Cardiac muscle cell (in vitro differentiated cells and primary cell): ENCODE data around the gene CASR. TPM values are rescaled to one million over a fixed set of nuclear protein-coding genes. Genes with fewer than 3 reads are reported as not detected.

Source experiments
- DNase-seq, 2 donors: peaks; one replicate each; pipeline versions ENCODE4 v3.0.0 to v3.0.0-alpha.2; 2010 to 2017; ENCODE audit warnings: low read depth in 1 of 2, low spot score in 1 of 2
- H3K27ac ChIP-seq: fragments of 200-600 bp; sonication (generic); 2 replicates; pipeline ENCODE4 v1.5.1; 2016
- H3K27me3 ChIP-seq: fragments of 200-600 bp; sonication (generic); 2 replicates; pipeline ENCODE4 v1.6.0; 2016; ENCODE audit warnings: control low read depth
- H3K36me3 ChIP-seq: fragments of 200-600 bp; sonication (generic); 2 replicates; pipeline ENCODE4 v1.5.1; 2016; ENCODE audit warnings: control low read depth
- H3K4me1 ChIP-seq: fragments of 200-600 bp; sonication (generic); 2 replicates; pipeline ENCODE4 v1.8.1; 2017; ENCODE audit warnings: low read depth, mild to moderate bottlenecking, mixed run types
- H3K4me3 ChIP-seq: fragments of 200-600 bp; sonication (generic); 2 replicates; pipeline ENCODE4 v1.5.1; 2016; ENCODE audit warnings: mild to moderate bottlenecking
- H3K9me3 ChIP-seq: fragments of 200-600 bp; sonication (generic); 2 replicates; pipeline ENCODE4 v1.5.1; 2017; ENCODE audit warnings: low read depth, mild to moderate bottlenecking, control low read depth
- polyA plus RNA-seq: library from polyadenylated mRNA; unstranded; fragments of >200 nt; fragmentation: Nextera tagmentation; extraction: Ambion mirVana; gene quantifications from 2 replicates; pipeline ENCODE4 v1.2.1, GENCODE V29; 2016
- total RNA-seq: library from RNA; depleted of rRNA; stranded (reverse); fragments of >200 nt; gene quantifications from 2 replicates; pipeline ENCODE4 v1.2.3, GENCODE V29; 2016
- TF ChIP-seq, protein P1 (sequence below): IDR thresholded peaks from 2 replicates; pipeline ENCODE4 v1.5.1; 2012; ENCODE audit warnings: low read depth, mild to moderate bottlenecking, low read length

CASR gene
- total and polyA plus RNA-seq, 2 experiments from 2014 or later = 0.06 TPM; not detected in 1

- no peaks in the 10 kb centered on the region for H3K36me3 ChIP-seq
- DNase-seq = no peak
- H3K9me3 ChIP-seq = no peaks in the 10 kb centered on the region
- TF ChIP-seq, protein P1, sequence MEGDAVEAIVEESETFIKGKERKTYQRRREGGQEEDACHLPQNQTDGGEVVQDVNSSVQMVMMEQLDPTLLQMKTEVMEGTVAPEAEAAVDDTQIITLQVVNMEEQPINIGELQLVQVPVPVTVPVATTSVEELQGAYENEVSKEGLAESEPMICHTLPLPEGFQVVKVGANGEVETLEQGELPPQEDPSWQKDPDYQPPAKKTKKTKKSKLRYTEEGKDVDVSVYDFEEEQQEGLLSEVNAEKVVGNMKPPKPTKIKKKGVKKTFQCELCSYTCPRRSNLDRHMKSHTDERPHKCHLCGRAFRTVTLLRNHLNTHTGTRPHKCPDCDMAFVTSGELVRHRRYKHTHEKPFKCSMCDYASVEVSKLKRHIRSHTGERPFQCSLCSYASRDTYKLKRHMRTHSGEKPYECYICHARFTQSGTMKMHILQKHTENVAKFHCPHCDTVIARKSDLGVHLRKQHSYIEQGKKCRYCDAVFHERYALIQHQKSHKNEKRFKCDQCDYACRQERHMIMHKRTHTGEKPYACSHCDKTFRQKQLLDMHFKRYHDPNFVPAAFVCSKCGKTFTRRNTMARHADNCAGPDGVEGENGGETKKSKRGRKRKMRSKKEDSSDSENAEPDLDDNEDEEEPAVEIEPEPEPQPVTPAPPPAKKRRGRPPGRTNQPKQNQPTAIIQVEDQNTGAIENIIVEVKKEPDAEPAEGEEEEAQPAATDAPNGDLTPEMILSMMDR = no peak
- no peak overlapping the region for H3K27ac ChIP-seq
- H3K27me3 ChIP-seq = peaks cover 12% of the 10 kb centered on the region
- no peaks in the 10 kb centered on the region for H3K4me1 ChIP-seq
- no peak overlapping the region for H3K4me3 ChIP-seq
Measured at GRCh38 chr3:122251428-122251827, 68.0 kb downstream of the CASR start.

DNA sequence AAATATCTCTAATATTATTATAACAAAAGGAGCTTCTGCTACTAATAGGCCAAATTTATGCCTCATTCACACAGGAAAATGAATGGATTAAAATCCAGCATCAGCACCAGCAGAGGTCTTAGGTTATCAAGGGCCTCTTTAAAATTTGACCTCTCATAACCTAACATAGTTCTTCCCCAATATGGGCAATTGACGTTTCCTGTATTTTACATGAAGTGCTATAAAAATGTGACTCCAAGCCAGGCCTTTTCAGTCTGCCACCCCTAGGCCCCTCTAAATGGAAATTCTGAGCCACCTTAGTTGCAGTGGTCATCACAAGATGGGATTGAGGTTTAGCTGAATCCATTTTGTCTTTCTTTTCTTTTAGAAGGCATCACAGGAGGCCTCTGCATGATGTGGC lies 70.1 kb downstream of the CASR start:
- no peak overlapping the region for H3K4me3 ChIP-seq
- H3K9me3 ChIP-seq = no peaks in the 10 kb centered on the region
- peaks cover 12% of the 10 kb centered on the region for H3K27me3 ChIP-seq
- no peaks in the 10 kb centered on the region for H3K4me1 ChIP-seq
- no peaks in the 10 kb centered on the region for H3K36me3 ChIP-seq
- no peak for DNase-seq
- no peak overlapping the region for H3K27ac ChIP-seq
- TF ChIP-seq, protein P1 = no peak

DNA sequence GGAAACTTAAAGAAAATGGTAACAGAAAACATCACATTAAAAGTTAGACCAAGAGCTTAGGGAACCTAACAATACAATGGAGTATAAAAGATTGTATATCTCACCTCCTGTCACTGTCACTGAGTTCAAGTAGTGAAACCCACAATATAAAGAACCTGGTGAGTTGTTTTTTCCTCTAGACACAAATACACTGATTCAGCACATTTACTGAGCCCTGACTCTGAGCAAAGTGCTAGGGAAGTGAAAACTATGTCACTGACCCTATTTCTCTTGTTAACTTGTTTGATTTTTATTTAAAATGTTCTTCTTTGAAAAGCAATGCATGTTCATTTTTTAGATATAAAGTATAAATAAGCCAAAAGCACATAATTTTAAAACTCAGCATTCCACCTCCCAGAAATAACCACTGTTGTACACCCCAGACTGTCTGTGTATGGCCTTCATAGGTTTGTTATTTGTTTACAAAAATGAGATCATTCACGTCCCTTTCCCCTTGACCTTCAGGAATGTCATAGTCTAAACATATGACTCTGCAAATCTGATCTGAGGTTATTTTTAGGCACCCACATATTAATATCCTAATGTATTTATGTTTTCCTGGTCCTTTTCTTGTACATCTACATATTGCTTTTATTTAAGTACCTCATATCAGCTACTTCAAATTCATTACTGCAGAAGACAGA lies 72.4 kb downstream of the CASR start:
- H3K36me3 ChIP-seq = no peaks in the 10 kb centered on the region
- TF ChIP-seq, protein P1 = no peak
- no peaks in the 10 kb centered on the region for H3K27me3 ChIP-seq
- H3K4me3 ChIP-seq = no peak overlapping the region
- no peaks in the 10 kb centered on the region for H3K4me1 ChIP-seq
- no peak for DNase-seq
- no peaks in the 10 kb centered on the region for H3K9me3 ChIP-seq
- H3K27ac ChIP-seq = no peak overlapping the region

- DNase-seq = no peak
- no peaks in the 10 kb centered on the region for H3K27me3 ChIP-seq
- H3K36me3 ChIP-seq = no peaks in the 10 kb centered on the region
- TF ChIP-seq, protein P1 = no peak
- H3K4me1 ChIP-seq = no peaks in the 10 kb centered on the region
- H3K9me3 ChIP-seq = no peaks in the 10 kb centered on the region
- no peak overlapping the region for H3K4me3 ChIP-seq
- H3K27ac ChIP-seq = no peak overlapping the region
Measured at GRCh38 chr3:122257644-122258364, 74.3 kb downstream of the CASR start.

- H3K4me1 ChIP-seq = no peaks in the 10 kb centered on the region
- H3K27me3 ChIP-seq = no peaks in the 10 kb centered on the region
- no peak overlapping the region for H3K27ac ChIP-seq
- H3K36me3 ChIP-seq = no peaks in the 10 kb centered on the region
- peak; percentile 77 to 79 for DNase-seq
- TF ChIP-seq, protein P1 = peak; percentile 70
- no peak overlapping the region for H3K4me3 ChIP-seq
- no peaks in the 10 kb centered on the region for H3K9me3 ChIP-seq
Measured at GRCh38 chr3:122258757-122259371, 75.4 kb downstream of the CASR start.
